Ishikawa (cell line): ENCODE results near the gene SLC35E1.

Experiments used
- CEBPB ChIP-seq: IDR thresholded peaks from 2 replicates; pipeline ENCODE4 v1.6.1; 2012
- CREB1 ChIP-seq: IDR thresholded peaks from 2 replicates; pipeline ENCODE4 v1.6.1; 2012; ENCODE audit warnings: low read depth
- EGR1 ChIP-seq: IDR thresholded peaks from 2 replicates; pipeline ENCODE4 v1.6.1; 2012
- EP300 ChIP-seq: IDR thresholded peaks from 2 replicates; pipeline ENCODE4 v1.6.1; 2012; ENCODE audit warnings: borderline replicate concordance
- FOXM1 ChIP-seq: IDR thresholded peaks from 2 replicates; pipeline ENCODE4 v1.6.1; 2012; ENCODE audit warnings: low read depth, borderline replicate concordance
- NFIC ChIP-seq: IDR thresholded peaks from 2 replicates; pipeline ENCODE4 v1.6.1; 2012
- RAD21 ChIP-seq: IDR thresholded peaks from 2 replicates; pipeline ENCODE4 v1.6.1; 2012; ENCODE audit warnings: low read depth
- TAF1 ChIP-seq: IDR thresholded peaks from 2 replicates; pipeline ENCODE4 v1.6.1; 2012; ENCODE audit warnings: low read depth, mild to moderate bottlenecking
- TCF12 ChIP-seq: IDR thresholded peaks from 2 replicates; pipeline ENCODE4 v1.6.1; 2012; ENCODE audit warnings: low read depth
- TEAD4 ChIP-seq: IDR thresholded peaks from 2 replicates; pipeline ENCODE4 v1.6.1; 2012
- YY1 ChIP-seq: IDR thresholded peaks from 2 replicates; pipeline ENCODE4 v1.6.1; 2012; ENCODE audit warnings: low read depth
- ZBTB7A ChIP-seq: IDR thresholded peaks from 2 replicates; pipeline ENCODE4 v1.6.1; 2012; ENCODE audit warnings: low read depth
- TF ChIP-seq, protein P1 (sequence below): IDR thresholded peaks from 2 replicates; pipeline ENCODE4 v1.6.1; 2012
- TF ChIP-seq, protein P2 (sequence below): IDR thresholded peaks from 2 replicates; pipeline ENCODE4 v1.6.1; 2012
- TF ChIP-seq, protein P3 (sequence below): IDR thresholded peaks from 2 replicates; pipeline ENCODE4 v1.6.1; 2012; ENCODE audit warnings: low read depth, mild to moderate bottlenecking

SLC35E1 gene

GRCh38 chr19:16619457-16619856 lies 47.2 kb upstream of the SLC35E1 start:
- TF ChIP-seq EP300, result no peak

DNA sequence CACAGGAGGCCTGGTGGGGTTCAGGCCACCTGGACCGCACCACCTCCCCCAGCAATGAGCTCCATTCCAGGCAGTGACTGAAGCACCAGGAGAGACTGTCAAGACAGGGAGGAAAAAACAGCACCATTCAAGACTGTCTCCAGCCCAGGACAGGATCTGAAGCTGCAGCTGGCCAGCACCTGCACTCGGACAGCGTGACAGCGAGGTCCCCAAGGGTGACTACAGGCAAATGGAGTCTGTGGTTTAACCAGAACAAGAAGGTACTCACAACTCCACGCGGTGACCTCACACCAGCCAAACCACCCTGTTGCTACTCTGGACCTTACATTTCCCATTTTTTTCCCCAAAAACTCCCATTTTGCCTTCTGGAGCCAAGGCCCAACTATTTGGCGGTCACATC lies 46.0 kb upstream of the SLC35E1 start:
- TF ChIP-seq TEAD4 (no peak), FOXM1 (no peak), CREB1 (no peak), NFIC (no peak), EGR1 (no peak), RAD21 (no peak)
- TF ChIP-seq, protein P1, sequence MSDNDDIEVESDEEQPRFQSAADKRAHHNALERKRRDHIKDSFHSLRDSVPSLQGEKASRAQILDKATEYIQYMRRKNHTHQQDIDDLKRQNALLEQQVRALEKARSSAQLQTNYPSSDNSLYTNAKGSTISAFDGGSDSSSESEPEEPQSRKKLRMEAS, result no peak

DNA sequence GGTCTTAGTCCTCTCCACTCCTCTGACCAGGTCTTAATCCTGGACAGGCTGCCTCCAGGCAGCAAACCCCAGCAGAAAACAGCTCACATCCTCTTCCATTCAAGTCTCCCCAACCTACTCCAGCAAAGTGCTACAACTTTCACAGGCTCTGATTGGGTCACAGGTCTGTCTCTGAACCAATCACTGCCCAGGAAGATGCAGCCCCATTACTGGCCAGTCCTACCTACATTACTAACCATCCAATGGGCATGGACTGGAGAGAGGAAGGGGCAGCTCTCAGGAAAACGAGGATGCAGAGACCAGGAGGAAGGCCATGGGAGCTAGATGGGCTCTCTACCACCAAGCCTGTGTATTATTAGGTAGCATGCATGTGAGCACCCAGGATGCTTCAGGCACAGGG lies 43.6 kb upstream of the SLC35E1 start:
- TF ChIP-seq NFIC, result no peak
- no peak for TF ChIP-seq YY1
- TF ChIP-seq, protein P2, sequence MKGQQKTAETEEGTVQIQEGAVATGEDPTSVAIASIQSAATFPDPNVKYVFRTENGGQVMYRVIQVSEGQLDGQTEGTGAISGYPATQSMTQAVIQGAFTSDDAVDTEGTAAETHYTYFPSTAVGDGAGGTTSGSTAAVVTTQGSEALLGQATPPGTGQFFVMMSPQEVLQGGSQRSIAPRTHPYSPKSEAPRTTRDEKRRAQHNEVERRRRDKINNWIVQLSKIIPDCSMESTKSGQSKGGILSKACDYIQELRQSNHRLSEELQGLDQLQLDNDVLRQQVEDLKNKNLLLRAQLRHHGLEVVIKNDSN, result no peak
- TF ChIP-seq CEBPB, result no peak

- no peak for TF ChIP-seq TEAD4
- TF ChIP-seq, protein P3, sequence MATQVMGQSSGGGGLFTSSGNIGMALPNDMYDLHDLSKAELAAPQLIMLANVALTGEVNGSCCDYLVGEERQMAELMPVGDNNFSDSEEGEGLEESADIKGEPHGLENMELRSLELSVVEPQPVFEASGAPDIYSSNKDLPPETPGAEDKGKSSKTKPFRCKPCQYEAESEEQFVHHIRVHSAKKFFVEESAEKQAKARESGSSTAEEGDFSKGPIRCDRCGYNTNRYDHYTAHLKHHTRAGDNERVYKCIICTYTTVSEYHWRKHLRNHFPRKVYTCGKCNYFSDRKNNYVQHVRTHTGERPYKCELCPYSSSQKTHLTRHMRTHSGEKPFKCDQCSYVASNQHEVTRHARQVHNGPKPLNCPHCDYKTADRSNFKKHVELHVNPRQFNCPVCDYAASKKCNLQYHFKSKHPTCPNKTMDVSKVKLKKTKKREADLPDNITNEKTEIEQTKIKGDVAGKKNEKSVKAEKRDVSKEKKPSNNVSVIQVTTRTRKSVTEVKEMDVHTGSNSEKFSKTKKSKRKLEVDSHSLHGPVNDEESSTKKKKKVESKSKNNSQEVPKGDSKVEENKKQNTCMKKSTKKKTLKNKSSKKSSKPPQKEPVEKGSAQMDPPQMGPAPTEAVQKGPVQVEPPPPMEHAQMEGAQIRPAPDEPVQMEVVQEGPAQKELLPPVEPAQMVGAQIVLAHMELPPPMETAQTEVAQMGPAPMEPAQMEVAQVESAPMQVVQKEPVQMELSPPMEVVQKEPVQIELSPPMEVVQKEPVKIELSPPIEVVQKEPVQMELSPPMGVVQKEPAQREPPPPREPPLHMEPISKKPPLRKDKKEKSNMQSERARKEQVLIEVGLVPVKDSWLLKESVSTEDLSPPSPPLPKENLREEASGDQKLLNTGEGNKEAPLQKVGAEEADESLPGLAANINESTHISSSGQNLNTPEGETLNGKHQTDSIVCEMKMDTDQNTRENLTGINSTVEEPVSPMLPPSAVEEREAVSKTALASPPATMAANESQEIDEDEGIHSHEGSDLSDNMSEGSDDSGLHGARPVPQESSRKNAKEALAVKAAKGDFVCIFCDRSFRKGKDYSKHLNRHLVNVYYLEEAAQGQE, result no peak
- TF ChIP-seq RAD21, result no peak
- TF ChIP-seq CREB1, result no peak
- no peak for TF ChIP-seq CEBPB
- TF ChIP-seq, protein P2, result no peak
- TF ChIP-seq YY1, result no peak
- no peak for TF ChIP-seq EP300
- TF ChIP-seq EGR1, result no peak
- TF ChIP-seq FOXM1, result no peak
- TF ChIP-seq, protein P1, result no peak
- TF ChIP-seq TAF1, result no peak
- no peak for TF ChIP-seq ZBTB7A
- TF ChIP-seq TCF12, result no peak
- no peak for TF ChIP-seq NFIC
Measured at GRCh38 chr19:16614941-16615340, 42.7 kb upstream of the SLC35E1 start.

DNA sequence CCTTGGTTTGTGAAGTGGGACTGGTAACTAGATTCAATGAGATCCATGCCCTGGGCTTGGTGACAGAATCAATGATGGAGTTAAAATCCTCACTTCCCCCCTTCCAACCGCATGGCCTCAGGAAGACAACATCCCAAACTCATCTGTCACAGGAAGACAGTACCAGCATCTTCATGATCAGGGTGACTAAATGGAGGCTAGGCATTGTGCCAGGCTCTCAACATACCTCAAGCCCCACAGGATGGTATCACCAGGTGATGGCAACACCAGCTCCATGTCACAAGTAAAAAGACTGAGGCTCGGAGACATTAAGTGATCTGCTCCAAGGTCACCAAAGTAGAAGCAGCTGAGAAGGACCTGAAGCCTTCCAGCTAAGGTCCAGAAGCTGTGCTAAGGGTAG lies 41.6 kb upstream of the SLC35E1 start:
- TF ChIP-seq, protein P2, result no peak
- TF ChIP-seq TAF1 (no peak), EP300 (no peak), ZBTB7A (no peak), FOXM1 (no peak), NFIC (no peak), TCF12 (no peak), YY1 (no peak), CREB1 (no peak), EGR1 (no peak), RAD21 (no peak), CEBPB (no peak)

DNA sequence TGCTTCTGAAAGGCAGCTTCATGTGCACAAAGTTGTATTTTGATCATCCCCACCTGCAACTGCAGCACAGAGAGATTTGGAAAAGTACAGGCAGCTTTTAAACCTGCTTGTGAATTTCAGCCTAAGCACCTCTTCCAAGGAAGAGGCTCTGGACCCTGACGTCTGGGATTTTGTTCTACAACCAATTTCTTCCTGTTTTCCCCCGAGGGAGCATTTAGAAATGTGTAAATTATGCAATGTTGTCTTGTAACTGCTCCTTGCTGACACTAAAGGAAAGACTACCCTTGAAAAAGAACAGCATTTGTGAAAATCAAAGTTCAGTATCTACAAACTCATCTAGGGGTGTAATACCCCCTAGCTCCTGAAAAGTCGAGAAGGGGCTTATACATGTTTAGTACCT lies 40.4 kb upstream of the SLC35E1 start:
- TF ChIP-seq RAD21 (no peak), TCF12 (no peak), EP300 (no peak), TEAD4 (no peak), EGR1 (no peak), CEBPB (no peak), TAF1 (no peak), FOXM1 (no peak)
- TF ChIP-seq, protein P3, result no peak
- TF ChIP-seq, protein P2, result no peak
- TF ChIP-seq, protein P1, result no peak
